A673 (cell line): ENCODE measurements around the gene HSPG2. TPM values are rescaled to one million over a fixed set of nuclear protein-coding genes. Genes with fewer than 3 reads are reported as not detected.
"Not testable (repeated sequence)": the region's sequence is repeated elsewhere in the genome, so short reads cannot be mapped to it uniquely, and the experiment has no call there.

Source experiments
- BruUV-seq: library from RNA; stranded (reverse); fragments of 400-500 nt; replicated peaks from 2 replicates; lab custom pipeline; 2021; lab: Mats Ljungman, UMichigan
- CTCF ChIA-PET: fragments of 300-600 bp; sonication (Branson Sonifier 250); formaldehyde crosslinking; loops from one replicate; lab custom pipeline; 2022; ENCODE audit warnings: antibody characterized with exemption; lab: Charles Lee
- POLR2A ChIA-PET: fragments of 300-600 bp; sonication (Branson Sonifier 250); formaldehyde crosslinking; loops from one replicate; lab custom pipeline; 2022; ENCODE audit warnings: antibody characterized with exemption; ENCODE audit not compliant: low non-redundant PET; lab: Charles Lee
- DNase-seq: peaks from one replicate; pipeline ENCODE4 v3.0.0-alpha.2; 2015; ENCODE audit warnings: low spot score
- H3K27ac ChIP-seq: fragments of 200-600 bp; sonication (generic); 2 replicates; pipeline ENCODE4 v1.5.1; 2016; ENCODE audit warnings: mixed run types, low read depth, mild to moderate bottlenecking, mixed read lengths, antibody characterized with exemption, low read length; ENCODE audit not compliant: poor library complexity, severe bottlenecking
- H3K27me3 ChIP-seq: fragments of 200-600 bp; sonication (generic); replicated peaks from 2 replicates; pipeline ENCODE4 v1.6.1; 2017; ENCODE audit warnings: mixed run types, low read depth, mild to moderate bottlenecking, mixed read lengths, antibody characterized with exemption, low read length; ENCODE audit not compliant: insufficient read depth, poor library complexity
- H3K36me3 ChIP-seq: fragments of 200-600 bp; sonication (generic); 2 replicates; pipeline ENCODE4 v1.6.1; 2016; ENCODE audit warnings: mixed run types, mild to moderate bottlenecking, mixed read lengths, antibody characterized with exemption, low read length; ENCODE audit not compliant: insufficient read depth, poor library complexity, severe bottlenecking
- H3K4me1 ChIP-seq: fragments of 200-600 bp; sonication (generic); 2 replicates; pipeline ENCODE4 v1.6.1; 2017; ENCODE audit warnings: mixed run types, mild to moderate bottlenecking, mixed read lengths, antibody characterized with exemption, low read length; ENCODE audit not compliant: insufficient read depth, poor library complexity, severe bottlenecking
- H3K4me3 ChIP-seq: fragments of 200-600 bp; sonication (generic); 2 replicates; pipeline ENCODE4 v1.5.1; 2016; ENCODE audit warnings: low read depth, mixed run types, mild to moderate bottlenecking, mixed read lengths, low read length; ENCODE audit not compliant: poor library complexity, severe bottlenecking
- H3K9me3 ChIP-seq: fragments of 200-600 bp; sonication (generic); 2 replicates; pipeline ENCODE4 v1.6.1; 2016; ENCODE audit warnings: mixed run types, low read depth, mild to moderate bottlenecking, mixed read lengths, antibody characterized with exemption, low read length; ENCODE audit not compliant: poor library complexity, severe bottlenecking
- CTCF ChIP-seq: fragments of 300-800, 200-600 bp; sonication (generic); conservative IDR thresholded peaks from 2 replicates; pipeline ENCODE4 v1.5.1; 2017; ENCODE audit warnings: low read depth, mild to moderate bottlenecking, antibody characterized with exemption, low read length, moderate library complexity, mixed read lengths
- EZH2 ChIP-seq: fragments of 200-600 bp; sonication (generic); IDR thresholded peaks from 2 replicates; pipeline ENCODE4 v1.6.1; 2017; ENCODE audit warnings: borderline replicate concordance, low read depth, mild to moderate bottlenecking, mixed read lengths, antibody characterized with exemption, low read length; ENCODE audit not compliant: poor library complexity, severe bottlenecking
- intact Hi-C: fragments of 100-400 bp; cut with micrococcal nuclease; formaldehyde crosslinking; loops from one replicate; pipeline ENCODE4 v1.10.0; 2022; ENCODE audit not compliant: unreplicated experiment
- total RNA-seq: library from RNA; stranded (reverse); gene quantifications from 2 replicates; pipeline ENCODE4 v1.2.3, GENCODE V29; 2021

Gene HSPG2
- total RNA-seq, 1 experiment from 2014 or later, result 10.4 TPM

DNA sequence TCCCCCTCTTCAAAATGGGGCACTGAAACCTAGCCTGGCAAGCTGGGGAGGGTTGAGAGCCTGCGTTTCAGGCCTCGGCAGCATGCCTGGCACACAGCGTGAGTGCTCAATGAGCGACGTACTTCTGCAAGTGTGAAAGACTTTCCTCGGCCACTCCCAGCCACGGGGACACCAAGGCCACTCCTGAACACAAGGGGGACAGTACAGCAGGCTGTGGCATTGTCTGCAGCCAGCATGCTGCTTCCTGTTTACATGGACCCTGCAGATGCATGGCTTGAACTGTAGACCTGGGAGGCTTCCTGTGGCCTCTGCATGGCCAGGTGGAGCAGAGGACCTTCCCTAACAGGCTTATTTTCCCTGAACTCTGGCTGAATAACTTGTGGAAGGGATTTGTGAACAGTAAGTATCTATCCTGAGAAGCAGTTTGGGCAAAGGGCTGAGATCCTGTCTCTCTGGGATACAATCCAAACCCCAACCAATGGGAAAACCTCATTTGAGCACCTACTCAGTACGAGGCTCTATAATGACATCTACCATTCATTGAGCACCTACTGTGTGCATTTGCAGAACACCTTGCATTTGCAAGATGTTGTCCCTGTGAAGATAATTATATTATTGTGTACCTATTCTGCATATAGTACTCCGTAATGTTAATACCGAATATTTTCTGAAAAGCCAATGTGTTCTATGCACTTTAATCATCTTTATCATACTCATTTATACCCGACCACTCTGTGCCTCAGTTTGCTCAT lies 9.9 kb upstream of the HSPG2 start:
- intact Hi-C loops, result no loop called here
- H3K27ac ChIP-seq, result no peak overlapping the region
- H3K27me3 ChIP-seq, result no peaks in the 10 kb centered on the region
- ChIA-PET CTCF (no interaction called here), POLR2A (no interaction called here)
- TF ChIP-seq CTCF, result no peak
- TF ChIP-seq EZH2, result no peak
- no peaks in the 10 kb centered on the region for H3K36me3 ChIP-seq
- no peaks in the 10 kb centered on the region for H3K4me1 ChIP-seq
- BruUV-seq, result no TSS peak
- H3K9me3 ChIP-seq, result no peaks in the 10 kb centered on the region
- no peak for DNase-seq
- H3K4me3 ChIP-seq, result no peak overlapping the region

GRCh38 chr1:21944733-21945073 lies 7.6 kb upstream of the HSPG2 start:
- Histone ChIP-seq H3K4me1 (peaks cover 2% of the 10 kb centered on the region), H3K36me3 (no peaks in the 10 kb centered on the region), H3K9me3 (no peaks in the 10 kb centered on the region), H3K4me3 (no peak overlapping the region), H3K27ac (no peak overlapping the region), H3K27me3 (no peaks in the 10 kb centered on the region)
- BruUV-seq, result no TSS peak
- TF ChIP-seq CTCF (no peak), EZH2 (no peak)
- ChIA-PET CTCF (no interaction called here), POLR2A (no interaction called here)
- DNase-seq, result no peak
- intact Hi-C loops, result no loop called here

- CTCF ChIA-PET, DNase-seq, POLR2A ChIA-PET: not testable (repeated sequence)
Measured at GRCh38 chr1:21942959-21943640, 6.0 kb upstream of the HSPG2 start.

More at GRCh38 chr1:21942959-21943640, 6.0 kb upstream of the HSPG2 start:
- BruUV-seq, intact Hi-C loops, H3K27ac ChIP-seq, H3K27me3 ChIP-seq, H3K4me3 ChIP-seq, H3K9me3 ChIP-seq, H3K36me3 ChIP-seq: not testable (repeated sequence)
- H3K4me1 ChIP-seq, result peaks cover 10% of the 10 kb centered on the region
